DND-41 (cell line): ENCODE measurements around the gene DVL1.

Experiments used
- EZH2 ChIP-seq: IDR thresholded peaks from 3 replicates; pipeline ENCODE4 v1.6.1; 2012; ENCODE audit warnings: borderline replicate concordance, low read depth, mild to moderate bottlenecking, moderate library complexity, low read length, inconsistent platforms; ENCODE audit not compliant: severe bottlenecking
- TF ChIP-seq, protein P1 (sequence below): IDR thresholded peaks from 2 replicates; pipeline ENCODE4 v1.5.1; 2012; ENCODE audit warnings: borderline replicate concordance, low read length, moderate library complexity, mild to moderate bottlenecking; ENCODE audit not compliant: poor library complexity, severe bottlenecking; ENCODE audit errors: extremely low read depth

- TF ChIP-seq, protein P1, sequence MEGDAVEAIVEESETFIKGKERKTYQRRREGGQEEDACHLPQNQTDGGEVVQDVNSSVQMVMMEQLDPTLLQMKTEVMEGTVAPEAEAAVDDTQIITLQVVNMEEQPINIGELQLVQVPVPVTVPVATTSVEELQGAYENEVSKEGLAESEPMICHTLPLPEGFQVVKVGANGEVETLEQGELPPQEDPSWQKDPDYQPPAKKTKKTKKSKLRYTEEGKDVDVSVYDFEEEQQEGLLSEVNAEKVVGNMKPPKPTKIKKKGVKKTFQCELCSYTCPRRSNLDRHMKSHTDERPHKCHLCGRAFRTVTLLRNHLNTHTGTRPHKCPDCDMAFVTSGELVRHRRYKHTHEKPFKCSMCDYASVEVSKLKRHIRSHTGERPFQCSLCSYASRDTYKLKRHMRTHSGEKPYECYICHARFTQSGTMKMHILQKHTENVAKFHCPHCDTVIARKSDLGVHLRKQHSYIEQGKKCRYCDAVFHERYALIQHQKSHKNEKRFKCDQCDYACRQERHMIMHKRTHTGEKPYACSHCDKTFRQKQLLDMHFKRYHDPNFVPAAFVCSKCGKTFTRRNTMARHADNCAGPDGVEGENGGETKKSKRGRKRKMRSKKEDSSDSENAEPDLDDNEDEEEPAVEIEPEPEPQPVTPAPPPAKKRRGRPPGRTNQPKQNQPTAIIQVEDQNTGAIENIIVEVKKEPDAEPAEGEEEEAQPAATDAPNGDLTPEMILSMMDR = no peak
- TF ChIP-seq EZH2 = no peak
Observed at GRCh38 chr1:1366699-1367066, 17.5 kb upstream of the DVL1 start.
